ENCODE data around the gene ALDOA. TPM values are rescaled to one million over a fixed set of nuclear protein-coding genes. Genes with fewer than 3 reads are reported as not detected.

Gene ALDOA
- total RNA-seq, 1 donor from 2014 or later = 810 TPM

- DNase-seq (ENCODE audit: extremely low spot score in 2 of 2) = no peak
- Histone ChIP-seq H3K4me1 (peaks cover 37% of the 10 kb centered on the region), H3K9me3 (no peaks in the 10 kb centered on the region), H3K27me3 (no peaks in the 10 kb centered on the region), H3K4me3 (peak overlapping the region; percentile 84 to 100), H3K36me3 (peaks cover 0 to 33% of the 10 kb centered on the region in 2 donors), H3K27ac (peak overlapping the region; percentile 94)
- TF ChIP-seq POLR2AphosphoS5 (IDR thresholded peaks at IDR 0.05; ENCODE audit: insufficient read depth in 1 of 2, low read depth in 1 of 2) (no peak), CTCF (IDR thresholded peaks at IDR 0.05) (no peak), POLR2A (IDR thresholded peaks at IDR 0.05) (no peak)
- intact Hi-C loops (cut with DNase I) = loop anchor here (5.0 kb wide), 1 partner anchor 461 kb away; no protein-coding TSS in a partner anchor
Observed at GRCh38 chr16:30076276-30076791, 10.8 kb downstream of the ALDOA start.

GRCh38 chr16:30077656-30078055, 12.1 kb downstream of the ALDOA start:
- DNase-seq (ENCODE audit: extremely low spot score in 2 of 2) = no peak
- H3K27ac ChIP-seq = no peak overlapping the region
- intact Hi-C loops (cut with DNase I) = loop anchor here (5.0 kb wide), 1 partner anchor 460 kb away; no protein-coding TSS in a partner anchor
- TF ChIP-seq POLR2AphosphoS5 (IDR thresholded peaks at IDR 0.05; ENCODE audit: insufficient read depth in 1 of 2, low read depth in 1 of 2) (no peak), CTCF (IDR thresholded peaks at IDR 0.05) (no peak), POLR2A (IDR thresholded peaks at IDR 0.05) (no peak)
- H3K9me3 ChIP-seq = no peaks in the 10 kb centered on the region
- peaks cover 37% of the 10 kb centered on the region for H3K4me1 ChIP-seq
- H3K4me3 ChIP-seq = no peak overlapping the region
- peaks cover 0 to 33% of the 10 kb centered on the region in 2 donors for H3K36me3 ChIP-seq
- no peaks in the 10 kb centered on the region for H3K27me3 ChIP-seq

- no peaks in the 10 kb centered on the region for H3K27me3 ChIP-seq
- H3K27ac ChIP-seq = no peak overlapping the region
- no peak for TF ChIP-seq CTCF (IDR thresholded peaks at IDR 0.05)
- TF ChIP-seq POLR2AphosphoS5 (IDR thresholded peaks at IDR 0.05; ENCODE audit: insufficient read depth in 1 of 2, low read depth in 1 of 2) = no peak
- no peak for TF ChIP-seq POLR2A (IDR thresholded peaks at IDR 0.05)
- H3K4me1 ChIP-seq = peaks cover 37% of the 10 kb centered on the region
- no peak overlapping the region for H3K4me3 ChIP-seq
- intact Hi-C loops (cut with DNase I) = loop anchor here (5.0 kb wide), 1 partner anchor 459 kb away; no protein-coding TSS in a partner anchor
- H3K36me3 ChIP-seq = peaks cover 3 to 42% of the 10 kb centered on the region in 2 donors
- DNase-seq (ENCODE audit: extremely low spot score in 2 of 2) = no peak
- H3K9me3 ChIP-seq = no peaks in the 10 kb centered on the region
Observed at GRCh38 chr16:30078744-30079143, 13.2 kb downstream of the ALDOA start.

- TF ChIP-seq CTCF (IDR thresholded peaks at IDR 0.05) (no peak), POLR2A (IDR thresholded peaks at IDR 0.05) (no peak), POLR2AphosphoS5 (IDR thresholded peaks at IDR 0.05; ENCODE audit: insufficient read depth in 1 of 2, low read depth in 1 of 2) (no peak)
- no peak overlapping the region for H3K4me3 ChIP-seq
- no peak for DNase-seq (ENCODE audit: extremely low spot score in 2 of 2)
- H3K27me3 ChIP-seq = no peaks in the 10 kb centered on the region
- H3K9me3 ChIP-seq = no peaks in the 10 kb centered on the region
- H3K4me1 ChIP-seq = peaks cover 37% of the 10 kb centered on the region
- H3K36me3 ChIP-seq = peaks cover 3 to 49% of the 10 kb centered on the region in 2 donors
- H3K27ac ChIP-seq = no peak overlapping the region
- intact Hi-C loops (cut with DNase I) = loop anchor here (5.0 kb wide), 1 partner anchor 458 kb away; no protein-coding TSS in a partner anchor
Observed at GRCh38 chr16:30079480-30079879, 13.9 kb downstream of the ALDOA start.

GRCh38 chr16:30082545-30083090, 17.1 kb downstream of the ALDOA start:
- Histone ChIP-seq H3K36me3 (peaks cover 3 to 57% of the 10 kb centered on the region in 2 donors), H3K4me3 (no peak overlapping the region)

More at GRCh38 chr16:30082545-30083090, 17.1 kb downstream of the ALDOA start:
- no peak for DNase-seq (ENCODE audit: extremely low spot score in 2 of 2)
- Histone ChIP-seq H3K9me3 (no peaks in the 10 kb centered on the region), H3K4me1 (peaks cover 14% of the 10 kb centered on the region), H3K27me3 (no peaks in the 10 kb centered on the region), H3K27ac (no peak overlapping the region)
- TF ChIP-seq POLR2A (IDR thresholded peaks at IDR 0.05) = no peak
- TF ChIP-seq POLR2AphosphoS5 (IDR thresholded peaks at IDR 0.05; ENCODE audit: insufficient read depth in 1 of 2, low read depth in 1 of 2) = no peak
- no peak for TF ChIP-seq CTCF (IDR thresholded peaks at IDR 0.05)
- intact Hi-C loops (cut with DNase I) = no loop called here

All from vagina (tissue), 2 donors.